ENCODE measurements around the gene TNFRSF19. TPM values are rescaled to one million over a fixed set of nuclear protein-coding genes. Genes with fewer than 3 reads are reported as not detected.

Gene TNFRSF19
- total and polyA plus RNA-seq, 2 donors from 2014 or later = 10.1 to 14.7 TPM

- H3K9ac ChIP-seq (ENCODE audit: low read length in 3 of 3) = no peak overlapping the region
- no peaks in the 10 kb centered on the region for H3K9me3 ChIP-seq (ENCODE audit: control insufficient read depth in 2 of 3, insufficient read depth in 1 of 3, low read length in 3 of 3)
- intact Hi-C loops (cut with DNase I) = no loop called here
- TF ChIP-seq CTCF (IDR thresholded peaks at IDR 0.05; ENCODE audit: borderline replicate concordance, extremely low read depth, insufficient read depth) = no peak
- no peak overlapping the region for H3K4me3 ChIP-seq (ENCODE audit: low read length in 3 of 3)
- FAIRE-seq = no peak
- DNase-seq = peak in 2 of 5 donors; percentile 41 to 59
- peaks cover 0 to 13% (median 5%) of the 10 kb centered on the region in 3 donors for H3K36me3 ChIP-seq (ENCODE audit: control insufficient read depth in 2 of 3, insufficient read depth in 3 of 3, low read length in 3 of 3)
- no peak overlapping the region for H3K27ac ChIP-seq (ENCODE audit: low read depth in 2 of 2, low read length in 2 of 2)
- peaks cover 0 to 11% (median 10%) of the 10 kb centered on the region in 3 donors for H3K4me1 ChIP-seq (ENCODE audit: control insufficient read depth in 2 of 3, insufficient read depth in 2 of 3, low read depth in 1 of 3, low read length in 3 of 3)
- H3K27me3 ChIP-seq (ENCODE audit: control insufficient read depth, insufficient read depth, low read length) = no peaks in the 10 kb centered on the region
These were observed 60.3 kb downstream of the TNFRSF19 start for GRCh38 chr13:23630349-23631093.

GRCh38 chr13:23631311-23632047 is 61.3 kb downstream of the TNFRSF19 start:
- no peak for TF ChIP-seq CTCF (IDR thresholded peaks at IDR 0.05; ENCODE audit: borderline replicate concordance, extremely low read depth, insufficient read depth)
- no peak for FAIRE-seq
- DNase-seq = no peak
- H3K9ac ChIP-seq (ENCODE audit: low read length in 3 of 3) = no peak overlapping the region
- no peaks in the 10 kb centered on the region for H3K27me3 ChIP-seq (ENCODE audit: control insufficient read depth, insufficient read depth, low read length)
- H3K36me3 ChIP-seq (ENCODE audit: control insufficient read depth in 2 of 3, insufficient read depth in 3 of 3, low read length in 3 of 3) = peaks cover 0 to 11% (median 5%) of the 10 kb centered on the region in 3 donors
- no peaks in the 10 kb centered on the region for H3K9me3 ChIP-seq (ENCODE audit: control insufficient read depth in 2 of 3, insufficient read depth in 1 of 3, low read length in 3 of 3)
- H3K4me3 ChIP-seq (ENCODE audit: low read length in 3 of 3) = no peak overlapping the region
- peaks cover 0 to 11% (median 10%) of the 10 kb centered on the region in 3 donors for H3K4me1 ChIP-seq (ENCODE audit: control insufficient read depth in 2 of 3, insufficient read depth in 2 of 3, low read depth in 1 of 3, low read length in 3 of 3)
- intact Hi-C loops (cut with DNase I) = no loop called here
- H3K27ac ChIP-seq (ENCODE audit: low read depth in 2 of 2, low read length in 2 of 2) = no peak overlapping the region

- H3K9me3 ChIP-seq (ENCODE audit: control insufficient read depth in 2 of 3, insufficient read depth in 1 of 3, low read length in 3 of 3) = no peaks in the 10 kb centered on the region
- peaks cover 0 to 11% (median 10%) of the 10 kb centered on the region in 3 donors for H3K4me1 ChIP-seq (ENCODE audit: control insufficient read depth in 2 of 3, insufficient read depth in 2 of 3, low read depth in 1 of 3, low read length in 3 of 3)
- no peak for TF ChIP-seq CTCF (IDR thresholded peaks at IDR 0.05; ENCODE audit: borderline replicate concordance, extremely low read depth, insufficient read depth)
- no peak overlapping the region for H3K27ac ChIP-seq (ENCODE audit: low read depth in 2 of 2, low read length in 2 of 2)
- H3K4me3 ChIP-seq (ENCODE audit: low read length in 3 of 3) = no peak overlapping the region
- FAIRE-seq (no peak), DNase-seq (no peak)
- intact Hi-C loops (cut with DNase I) = no loop called here
- no peaks in the 10 kb centered on the region for H3K27me3 ChIP-seq (ENCODE audit: control insufficient read depth, insufficient read depth, low read length)
- peaks cover 0 to 6% (median 2%) of the 10 kb centered on the region in 3 donors for H3K36me3 ChIP-seq (ENCODE audit: control insufficient read depth in 2 of 3, insufficient read depth in 3 of 3, low read length in 3 of 3)
- H3K9ac ChIP-seq (ENCODE audit: low read length in 3 of 3) = no peak overlapping the region
These were observed 61.9 kb downstream of the TNFRSF19 start for GRCh38 chr13:23632048-23632582.

Data from kidney (tissue), 14 donors.